T47D (cell line): Measurements from ENCODE around the gene RALGPS2.

ENCODE experiments used
- DNase-seq, 2 experiments: peaks; one replicate each; pipeline versions ENCODE4 v3.0.0 to v3.0.0-alpha.2; 2011 to 2012; ENCODE audit warnings: low read depth in 1 of 2, low spot score in 1 of 2
- JUND ChIP-seq: IDR thresholded peaks from 2 replicates; pipeline ENCODE4 v1.6.1; 2012; ENCODE audit warnings: low read depth
- in situ Hi-C: cut with HindIII; loops from 2 replicates; pipeline ENCODE4 v1.10.0; 2016; ENCODE audit warnings: low sequenced_read_pairs, low pct_unique_long_range_greater_than_20kb

The RALGPS2 gene

DNA sequence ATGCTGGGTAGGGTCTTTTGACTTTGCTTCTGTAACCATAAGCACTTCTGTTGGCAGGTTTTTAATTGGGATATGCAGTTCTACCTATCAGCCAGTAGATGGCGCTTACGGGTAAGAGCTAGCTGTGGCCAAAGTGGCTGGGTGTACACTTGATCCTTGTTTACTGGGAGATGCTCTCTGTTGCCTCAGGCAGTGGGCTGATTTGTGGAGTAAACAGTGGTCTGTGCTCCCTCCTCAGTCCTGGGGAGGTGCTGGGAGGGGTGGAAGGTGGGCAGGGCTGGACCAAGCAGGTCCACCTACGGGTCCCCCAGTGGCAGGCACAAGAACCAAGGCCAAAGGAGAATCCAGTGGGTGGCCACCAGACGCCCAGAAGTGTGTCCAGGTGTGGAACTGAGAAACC lies 43.4 kb downstream of the RALGPS2 start:
- in situ Hi-C loops, result no loop called here
- no peak for TF ChIP-seq JUND
- DNase-seq, result peak in 1 of 2 experiments; percentile 75

DNA sequence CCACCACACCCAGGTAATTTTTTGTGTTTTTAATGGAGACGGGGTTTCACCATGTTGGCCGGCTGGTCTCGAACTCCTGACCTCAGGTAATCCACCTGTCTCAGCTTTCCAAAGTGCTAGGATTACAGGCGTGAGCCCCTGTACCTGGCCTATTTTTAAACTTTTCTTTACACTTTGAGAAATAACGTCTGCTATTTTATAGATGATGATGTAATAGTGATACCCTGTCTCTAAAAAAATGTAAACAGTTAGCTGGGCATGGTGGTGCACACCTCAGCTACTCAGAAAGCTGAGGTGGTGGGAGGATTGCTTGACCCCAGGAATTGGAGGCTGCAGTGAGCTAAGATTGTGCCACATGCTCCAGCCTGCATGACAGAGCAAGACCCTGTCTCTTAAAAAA lies 47.9 kb downstream of the RALGPS2 start:
- in situ Hi-C loops, result no loop called here
- TF ChIP-seq JUND, result no peak
- no peak for DNase-seq

DNA sequence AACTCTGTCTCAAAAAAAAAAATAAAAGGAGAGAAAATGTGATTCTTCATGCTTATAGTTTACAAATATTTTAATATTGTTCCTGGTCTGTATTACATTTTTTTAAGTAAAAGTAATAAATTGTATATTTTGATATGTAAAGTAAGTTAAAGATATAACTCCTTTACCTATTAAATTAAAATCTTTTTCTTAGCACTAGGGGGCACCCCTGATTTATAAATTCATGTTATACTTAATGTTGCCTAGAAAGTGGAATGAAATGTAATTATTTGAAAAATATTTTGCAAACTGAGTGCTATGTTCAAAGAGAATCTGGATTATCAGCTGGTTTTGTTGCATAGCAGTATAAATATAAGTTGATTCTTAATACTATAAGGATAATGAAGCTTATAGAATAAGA lies 49.2 kb downstream of the RALGPS2 start:
- in situ Hi-C loops, result no loop called here
- DNase-seq, result peak in 1 of 2 experiments; percentile 55
- TF ChIP-seq JUND, result no peak

DNA sequence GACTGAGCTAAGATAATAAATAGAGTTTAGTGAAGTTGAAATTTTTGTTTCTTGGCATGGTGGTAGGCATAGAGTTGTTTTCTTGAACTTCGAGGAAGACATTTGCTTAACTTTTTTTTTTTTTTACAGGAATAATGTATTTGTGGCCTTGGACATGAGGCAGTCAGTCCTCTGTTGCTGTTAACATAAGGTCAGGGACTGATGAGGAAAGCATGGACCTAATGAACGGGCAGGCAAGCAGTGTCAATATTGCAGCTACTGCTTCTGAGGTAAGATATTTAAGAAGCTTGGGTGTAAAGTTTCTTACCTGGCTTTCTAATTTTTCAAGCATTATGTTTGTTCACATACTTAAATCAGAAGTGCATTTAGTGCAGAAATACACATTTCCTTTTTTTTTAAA lies 51.5 kb downstream of the RALGPS2 start:
- TF ChIP-seq JUND, result no peak
- no peak for DNase-seq
- in situ Hi-C loops, result no loop called here

DNA sequence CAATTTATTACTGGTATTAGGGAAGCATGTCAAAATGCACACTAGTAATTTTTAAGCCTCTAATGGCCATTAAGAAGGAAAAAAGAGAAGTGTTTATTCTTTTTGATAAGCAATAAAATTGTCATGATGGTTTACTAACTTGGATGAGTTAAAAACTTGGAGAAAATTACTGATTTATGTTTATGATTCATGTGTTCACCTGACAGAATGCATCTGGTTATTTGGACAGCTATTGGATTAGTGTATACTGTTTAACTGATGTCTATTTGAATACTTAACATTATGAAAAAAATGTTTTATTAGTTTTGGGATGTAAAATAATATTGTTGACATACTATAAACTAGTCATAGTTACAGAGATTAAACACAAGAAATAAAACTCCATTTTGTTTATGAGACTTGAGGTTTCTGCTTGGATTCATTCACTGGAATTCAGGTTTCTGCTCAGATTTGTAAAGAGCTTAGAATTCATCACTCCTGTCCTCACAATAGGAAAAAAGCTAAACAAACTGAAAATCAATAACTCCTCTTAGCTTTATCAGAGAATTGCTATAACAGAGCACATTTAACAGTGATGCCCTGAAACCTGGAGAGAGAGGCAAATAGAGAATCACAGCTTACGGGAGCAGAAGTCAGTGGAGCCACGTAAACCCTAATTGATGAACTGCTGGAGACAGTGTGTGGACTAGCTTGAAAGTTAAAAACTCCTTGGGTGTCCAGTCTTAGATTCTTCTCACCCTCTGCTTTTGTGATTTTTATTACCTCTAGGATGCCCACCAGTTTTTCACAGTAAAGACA lies 56.7 kb downstream of the RALGPS2 start:
- in situ Hi-C loops, result no loop called here
- no peak for DNase-seq
- no peak for TF ChIP-seq JUND

DNA sequence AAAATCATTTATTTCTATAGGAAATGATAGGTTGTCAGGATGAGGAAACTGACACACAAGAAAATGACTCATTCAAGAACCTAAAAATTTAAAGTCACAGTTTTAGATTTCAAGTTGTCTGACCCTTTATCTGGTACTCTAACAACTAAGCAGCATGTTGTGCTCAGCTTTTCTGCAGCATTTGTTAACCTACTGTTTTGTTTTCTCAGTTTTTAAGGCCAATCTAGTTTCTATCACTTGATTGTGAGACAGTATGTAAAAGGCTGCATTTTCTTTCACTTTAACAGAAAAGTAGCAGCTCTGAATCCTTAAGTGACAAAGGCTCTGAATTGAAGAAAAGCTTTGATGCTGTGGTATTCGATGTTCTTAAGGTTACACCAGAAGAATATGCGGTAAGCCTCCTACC lies 59.1 kb downstream of the RALGPS2 start:
- in situ Hi-C loops, result no loop called here
- TF ChIP-seq JUND, result no peak
- no peak for DNase-seq

DNA sequence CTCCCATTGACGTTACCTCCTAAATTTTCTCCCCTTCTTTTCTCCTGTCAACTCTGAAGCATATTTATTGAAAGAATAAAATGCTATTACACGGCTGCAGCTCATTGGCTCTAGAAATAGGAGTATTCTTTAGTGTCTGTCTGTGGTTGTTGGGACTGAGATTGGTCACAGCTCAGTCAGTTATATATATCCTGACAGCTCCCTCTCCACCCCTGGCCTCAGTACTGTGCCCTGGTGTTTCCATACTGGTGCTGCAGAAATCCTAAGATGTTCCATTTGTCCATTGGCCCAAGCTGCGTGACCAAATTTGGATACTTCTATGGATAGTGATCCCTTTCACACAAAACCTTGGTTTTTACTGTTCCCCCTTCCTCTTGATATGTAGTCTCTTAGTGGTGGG lies 67.3 kb downstream of the RALGPS2 start:
- DNase-seq, result no peak
- TF ChIP-seq JUND, result no peak
- in situ Hi-C loops, result no loop called here

DNA sequence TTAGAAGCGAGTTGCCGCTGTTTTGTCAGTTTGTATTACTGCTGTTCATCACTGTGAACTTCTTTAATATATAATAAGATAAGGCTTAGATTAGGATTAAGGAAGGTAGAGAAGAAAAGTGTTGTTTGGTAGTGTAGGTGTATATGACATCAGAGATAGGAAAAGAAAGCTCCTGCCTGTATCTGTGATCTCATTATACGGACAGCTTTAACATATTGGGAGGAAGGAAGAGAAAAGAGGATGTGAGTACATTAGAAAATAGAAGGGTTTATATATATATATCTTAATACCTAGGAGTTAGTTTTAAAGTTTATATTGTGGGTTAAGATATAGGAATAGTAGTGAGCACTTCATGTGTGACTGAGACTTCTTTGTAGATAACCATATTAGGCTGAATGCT lies 71.0 kb downstream of the RALGPS2 start:
- no peak for DNase-seq
- no peak for TF ChIP-seq JUND
- in situ Hi-C loops, result no loop called here

DNA sequence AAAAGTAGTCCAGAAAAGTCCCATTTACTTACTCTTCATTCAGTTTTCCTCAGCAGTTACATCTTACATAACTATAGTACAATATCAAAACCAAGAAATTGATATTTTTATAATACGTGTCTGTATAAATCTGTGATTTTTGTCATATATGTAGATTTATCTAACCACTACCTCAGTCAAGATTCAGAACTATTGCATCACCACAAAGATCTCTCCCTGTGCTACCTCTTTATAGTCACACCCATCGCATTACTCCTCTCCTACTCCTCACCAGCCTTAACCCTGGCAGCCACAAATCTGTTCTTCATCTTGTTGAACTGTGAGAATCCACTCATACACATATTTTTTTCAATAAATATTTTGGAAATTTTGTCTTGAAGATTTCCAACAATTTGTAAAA lies 72.5 kb downstream of the RALGPS2 start:
- TF ChIP-seq JUND, result no peak
- DNase-seq, result no peak
- in situ Hi-C loops, result no loop called here

DNA sequence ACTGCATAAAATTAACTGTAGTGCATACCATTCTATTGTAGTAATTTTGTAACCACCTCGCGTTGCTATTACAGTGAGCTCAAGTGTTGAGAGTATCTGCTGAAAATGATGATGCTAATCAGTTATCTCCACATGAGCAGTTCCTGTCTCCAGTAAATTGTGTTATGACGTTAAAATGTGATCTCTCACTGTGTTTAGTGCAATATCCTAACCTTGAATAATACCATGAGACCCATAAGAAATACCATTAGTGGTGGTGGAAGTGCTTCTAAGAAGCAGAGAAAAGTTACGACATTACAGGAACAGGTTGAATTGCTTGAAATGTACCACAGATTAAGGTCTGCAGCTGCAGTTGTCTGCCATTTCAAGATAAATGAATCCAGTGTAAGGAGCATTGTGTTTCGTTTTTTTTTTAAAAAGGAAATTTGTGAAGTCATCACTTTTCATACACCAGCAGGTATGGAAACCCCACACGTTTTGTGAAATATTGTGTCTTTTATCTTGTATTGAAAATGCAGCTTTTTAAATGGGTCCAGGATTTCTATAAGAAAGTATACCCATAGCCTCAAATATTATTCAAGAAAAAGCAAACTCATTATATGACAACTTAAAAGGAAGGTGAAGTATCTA lies 73.3 kb downstream of the RALGPS2 start:
- no peak for DNase-seq
- in situ Hi-C loops, result no loop called here
- TF ChIP-seq JUND, result no peak

DNA sequence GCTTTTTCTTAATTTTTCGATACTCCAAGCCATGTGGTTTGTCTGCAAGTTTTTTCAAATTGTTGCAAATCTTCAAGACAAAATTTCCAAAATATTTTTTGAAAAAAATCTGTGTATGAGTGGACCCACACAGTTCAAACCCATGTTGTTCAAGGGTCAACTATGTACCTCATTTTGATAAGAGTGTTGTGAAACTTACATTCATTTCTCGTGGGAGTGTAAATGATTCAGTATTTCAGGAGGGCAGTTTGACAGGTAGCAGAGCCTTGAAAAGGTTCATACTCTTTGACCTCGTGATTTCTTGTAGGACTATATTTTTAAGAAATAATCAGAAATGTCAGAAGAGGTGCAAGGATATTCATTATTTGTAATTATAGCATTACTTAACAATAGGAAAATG lies 77.8 kb downstream of the RALGPS2 start:
- no peak for DNase-seq
- in situ Hi-C loops, result no loop called here

DNA sequence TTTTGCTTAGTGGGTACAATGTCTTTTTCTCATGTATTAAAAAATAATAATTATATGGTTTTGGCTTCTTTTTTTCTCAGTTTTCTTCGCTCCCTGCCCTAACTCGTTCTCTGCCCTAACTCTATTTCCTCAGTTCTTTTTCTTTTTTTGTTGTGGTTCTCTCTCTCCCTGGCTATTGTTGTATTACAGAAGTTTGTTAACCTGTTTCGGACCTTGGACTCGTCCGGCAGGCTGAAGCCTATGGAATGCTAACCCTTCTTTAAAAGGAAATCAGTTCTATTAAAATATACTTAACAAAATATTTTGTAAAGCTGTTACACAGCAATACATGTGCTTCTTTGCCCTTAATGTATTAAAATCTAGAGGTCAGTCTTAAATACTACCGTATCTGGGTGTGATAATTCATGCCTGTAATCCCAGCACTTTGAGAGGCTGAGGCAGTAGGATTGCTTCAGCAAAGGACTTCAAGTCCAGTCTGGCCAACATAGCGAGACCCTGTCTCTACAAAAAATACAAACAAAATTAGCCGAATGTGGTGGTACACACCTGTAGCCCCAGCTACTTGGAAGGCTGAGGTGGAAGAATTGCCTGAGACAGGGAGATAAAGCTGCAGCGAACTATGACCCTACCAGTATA lies 81.7 kb downstream of the RALGPS2 start:
- no peak for DNase-seq
- no peak for TF ChIP-seq JUND
- in situ Hi-C loops, result no loop called here

More for the DNA sequence above, 77.8 kb downstream of the RALGPS2 start:
- no peak for TF ChIP-seq JUND

DNA sequence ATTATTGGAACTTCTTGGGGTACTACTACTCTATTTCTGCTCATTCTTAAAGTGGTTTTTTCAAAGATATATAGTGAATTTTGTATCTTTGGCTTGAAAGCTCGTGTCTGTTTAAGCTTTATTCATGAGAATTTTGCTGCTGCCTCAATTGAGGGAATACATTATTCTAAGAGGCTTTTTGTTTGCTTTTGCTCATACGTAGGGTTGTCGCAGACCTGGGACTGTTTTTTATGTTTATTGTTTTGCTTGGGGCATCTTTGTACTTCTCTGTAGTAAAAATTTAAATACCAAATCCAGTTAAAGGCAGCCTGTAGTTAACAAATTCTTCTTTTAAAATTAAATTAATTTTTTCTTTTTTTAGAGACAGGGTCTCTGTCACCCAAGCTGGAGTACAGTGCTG lies 83.5 kb downstream of the RALGPS2 start:
- DNase-seq, result no peak
- no peak for TF ChIP-seq JUND
- in situ Hi-C loops, result no loop called here
